GM18507 (cell line): ENCODE results near the gene PGK2.

Source experiments
- DNase-seq: peaks from one replicate; pipeline ENCODE4 v3.0.0; 2011; ENCODE audit warnings: low read depth; ENCODE audit not compliant: insufficient read length; ENCODE audit errors: extremely low spot score
- FAIRE-seq: peaks from 2 replicates; lab custom pipeline; 2011; peaks lifted over from hg19 to GRCh38; lab: Jason Lieb, UNC

The PGK2 gene

GRCh38 chr6:49743429-49743828, 43.7 kb downstream of the PGK2 start:
- no peak for DNase-seq
- FAIRE-seq, result no peak

- DNase-seq (no peak), FAIRE-seq (no peak)
Measured at GRCh38 chr6:49739423-49739822, 47.7 kb downstream of the PGK2 start.

- FAIRE-seq (no peak), DNase-seq (no peak)
Measured at GRCh38 chr6:49736017-49736508, 51.0 kb downstream of the PGK2 start.
